Thoracic aorta (tissue), 2 donors: ENCODE results near the gene TGM2. TPM values are rescaled to one million over a fixed set of nuclear protein-coding genes. Genes with fewer than 3 reads are reported as not detected.

Experiments used
- ATAC-seq: fragments of 150-250 bp; one replicate; pipeline ENCODE4 v1.8.0; 2017; ENCODE audit warnings: low read depth; ENCODE audit not compliant: insufficient number of reproducible peaks, low FRiP score
- DNase-seq: peaks from one replicate; pipeline ENCODE4 v3.0.0-alpha.2; 2020; ENCODE audit warnings: low spot score
- H3K27ac ChIP-seq, 2 donors: fragments of 200-600 bp; sonication (generic); 1 replicate in 1 of 2; 2 replicates in 1 of 2; pipeline ENCODE4 v1.5.1; 2016; ENCODE audit warnings: mild to moderate bottlenecking in 2 of 2, moderate library complexity in 2 of 2
- H3K27me3 ChIP-seq: fragments of 200-600 bp; sonication (generic); replicated peaks from 2 replicates; pipeline ENCODE4 v1.6.0; 2016; ENCODE audit warnings: mild to moderate bottlenecking; ENCODE audit not compliant: insufficient read depth
- H3K36me3 ChIP-seq: fragments of 200-600 bp; sonication (generic); one replicate; pipeline ENCODE4 v1.5.1; 2016
- H3K4me1 ChIP-seq, 2 donors: fragments of 200-600 bp; sonication (generic); 1 replicate in 1 of 2; 2 replicates in 1 of 2; pipeline versions ENCODE4 v1.5.1 to v1.6.0; 2016; ENCODE audit warnings: low read depth in 2 of 2, mild to moderate bottlenecking in 1 of 2; ENCODE audit not compliant: control insufficient read depth in 1 of 2
- H3K4me3 ChIP-seq: fragments of 200-600 bp; sonication (generic); 2 replicates; pipeline ENCODE4 v1.5.1; 2016; ENCODE audit warnings: mild to moderate bottlenecking
- H3K9me3 ChIP-seq: fragments of 200-600 bp; sonication (generic); 2 replicates; pipeline ENCODE4 v1.5.1; 2016
- CTCF ChIP-seq: fragments of 200-600 bp; sonication (generic); IDR thresholded peaks from one replicate; pipeline ENCODE4 v1.5.1; 2019; ENCODE audit warnings: antibody characterized with exemption
- total RNA-seq, 2 donors: library from RNA; depleted of rRNA; stranded (reverse); fragments of >200 nt; gene quantifications; one replicate each; pipeline versions ENCODE4 v1.1.0 to v1.2.3, GENCODE V29; 2016

Gene TGM2
- total RNA-seq, 2 donors from 2014 or later, result 371 to 755 TPM

- Histone ChIP-seq H3K4me1 (peaks cover 4 to 37% of the 10 kb centered on the region in 2 donors), H3K4me3 (no peak overlapping the region), H3K36me3 (no peaks in the 10 kb centered on the region), H3K27me3 (no peaks in the 10 kb centered on the region), H3K27ac (peak overlapping the region; percentile 31 to 46), H3K9me3 (no peaks in the 10 kb centered on the region)
- no peak for TF ChIP-seq CTCF
- ATAC-seq (no peak), DNase-seq (no peak)
Observed at GRCh38 chr20:38211200-38212097, 46.4 kb upstream of the TGM2 start.

GRCh38 chr20:38210741-38211140 lies 45.7 kb upstream of the TGM2 start:
- Histone ChIP-seq H3K27ac (peak overlapping the region; percentile 31 to 46), H3K9me3 (no peaks in the 10 kb centered on the region), H3K4me1 (peaks cover 4 to 37% of the 10 kb centered on the region in 2 donors), H3K27me3 (no peaks in the 10 kb centered on the region), H3K4me3 (no peak overlapping the region), H3K36me3 (no peaks in the 10 kb centered on the region)
- ATAC-seq, result no peak
- DNase-seq, result no peak
- no peak for TF ChIP-seq CTCF

- H3K27me3 ChIP-seq, result no peaks in the 10 kb centered on the region
- no peak for ATAC-seq
- H3K27ac ChIP-seq, result peak overlapping the region; percentile 8 to 46
- no peaks in the 10 kb centered on the region for H3K36me3 ChIP-seq
- TF ChIP-seq CTCF, result no peak
- DNase-seq, result no peak
- no peaks in the 10 kb centered on the region for H3K9me3 ChIP-seq
- no peak overlapping the region for H3K4me3 ChIP-seq
- peaks cover 4 to 37% of the 10 kb centered on the region in 2 donors for H3K4me1 ChIP-seq
Observed at GRCh38 chr20:38209736-38210405, 44.8 kb upstream of the TGM2 start.

- no peaks in the 10 kb centered on the region for H3K27me3 ChIP-seq
- ATAC-seq (peak; percentile 32), DNase-seq (no peak)
- no peak overlapping the region for H3K4me3 ChIP-seq
- no peak for TF ChIP-seq CTCF
- H3K36me3 ChIP-seq, result no peaks in the 10 kb centered on the region
- H3K27ac ChIP-seq, result peak overlapping the region; percentile 8 to 46
- no peaks in the 10 kb centered on the region for H3K9me3 ChIP-seq
- H3K4me1 ChIP-seq, result peaks cover 4 to 37% of the 10 kb centered on the region in 2 donors
Observed at GRCh38 chr20:38209054-38209675, 44.1 kb upstream of the TGM2 start.

GRCh38 chr20:38208523-38208922 lies 43.5 kb upstream of the TGM2 start:
- Histone ChIP-seq H3K27me3 (no peaks in the 10 kb centered on the region), H3K4me3 (no peak overlapping the region), H3K4me1 (peaks cover 4 to 37% of the 10 kb centered on the region in 2 donors), H3K9me3 (no peaks in the 10 kb centered on the region), H3K36me3 (no peaks in the 10 kb centered on the region), H3K27ac (peak overlapping the region; percentile 8 to 46)
- ATAC-seq (no peak), DNase-seq (no peak)
- no peak for TF ChIP-seq CTCF
